GM12878 (cell line): Measurements from ENCODE around the gene PAPOLG.

Experiments
- ATF2 ChIP-seq: IDR thresholded peaks from 2 replicates; pipeline ENCODE4 v1.6.1; 2012; ENCODE audit warnings: low read length, inconsistent platforms
- CBX3 ChIP-seq: fragments of 200-600 bp; sonication (generic); IDR thresholded peaks from 2 replicates; pipeline ENCODE4 v1.6.1; 2016; ENCODE audit warnings: low read depth, borderline replicate concordance
- CTCF ChIP-seq, 3 experiments: IDR thresholded peaks in 2 of 3; conservative IDR thresholded peaks in 1 of 3; 2 replicates each; pipeline ENCODE4 v1.5.1; 2011; ENCODE audit warnings: low read depth in 3 of 3, low read length in 3 of 3, mild to moderate bottlenecking in 3 of 3, control low read depth in 2 of 3, moderate library complexity in 2 of 3, inconsistent platforms in 1 of 3, mixed read lengths in 1 of 3; ENCODE audit not compliant: control insufficient read depth in 2 of 3, insufficient read depth in 1 of 3; ENCODE audit errors: extremely low read depth in 1 of 3
- ELK1 ChIP-seq: IDR thresholded peaks from 2 replicates; pipeline ENCODE4 v1.6.1; 2012; ENCODE audit warnings: low read depth, low read length, improper control_type of control experiment
- EP300 ChIP-seq, 2 experiments: fragments of 150-350 bp in 1 of 2; IDR thresholded peaks; 2 replicates each; pipeline ENCODE4 v1.6.1; 2011 to 2012; ENCODE audit warnings: low read depth in 2 of 2, low read length in 2 of 2, borderline replicate concordance in 1 of 2, improper control_type of control experiment in 1 of 2, inconsistent platforms in 1 of 2; ENCODE audit not compliant: control insufficient read depth in 1 of 2
- POLR2A ChIP-seq: IDR thresholded peaks from 2 replicates; pipeline ENCODE4 v1.6.1; 2011; ENCODE audit warnings: low read depth, mild to moderate bottlenecking, low read length
- RFX5 ChIP-seq: IDR thresholded peaks from 2 replicates; pipeline ENCODE4 v1.6.1; 2011; ENCODE audit warnings: low read depth, low read length, improper control_type of control experiment
- SUZ12 ChIP-seq: fragments of 200-600 bp; sonication (generic); IDR thresholded peaks from one replicate; pipeline ENCODE4 v1.6.1; 2018; ENCODE audit warnings: antibody characterized with exemption, mild to moderate bottlenecking; ENCODE audit not compliant: unreplicated experiment
- USF2 ChIP-seq: IDR thresholded peaks from 2 replicates; pipeline ENCODE4 v1.6.1; 2011; ENCODE audit warnings: low read depth, low read length, improper control_type of control experiment, borderline replicate concordance
- ZBTB33 ChIP-seq: fragments of 450-650 bp; IDR thresholded peaks from 2 replicates; pipeline ENCODE4 v1.6.1; 2017; ENCODE audit warnings: mild to moderate bottlenecking

GRCh38 chr2:60779426-60779825 is 23.4 kb downstream of the PAPOLG start:
- TF ChIP-seq SUZ12, result no peak
- TF ChIP-seq CTCF (IDR thresholded peaks at IDR 0.05 in 2 of 3, conservative IDR thresholded peaks at IDR 0.05 in 1 of 3; ENCODE audit: control insufficient read depth in 2 of 3, extremely low read depth in 1 of 3, insufficient read depth in 1 of 3, low read depth in 3 of 3, low read length in 3 of 3), result no peak
- TF ChIP-seq RFX5, result no peak
- TF ChIP-seq ATF2, result no peak
- no peak for TF ChIP-seq ZBTB33
- no peak for TF ChIP-seq POLR2A
- no peak for TF ChIP-seq EP300 (IDR thresholded peaks at IDR 0.05; ENCODE audit: borderline replicate concordance in 1 of 2, control insufficient read depth in 1 of 2, low read depth in 2 of 2, low read length in 2 of 2)
- TF ChIP-seq CBX3, result no peak
- no peak for TF ChIP-seq ELK1
- no peak for TF ChIP-seq USF2
